ENCODE measurements around the gene ITGB7.

The ITGB7 gene

DNA sequence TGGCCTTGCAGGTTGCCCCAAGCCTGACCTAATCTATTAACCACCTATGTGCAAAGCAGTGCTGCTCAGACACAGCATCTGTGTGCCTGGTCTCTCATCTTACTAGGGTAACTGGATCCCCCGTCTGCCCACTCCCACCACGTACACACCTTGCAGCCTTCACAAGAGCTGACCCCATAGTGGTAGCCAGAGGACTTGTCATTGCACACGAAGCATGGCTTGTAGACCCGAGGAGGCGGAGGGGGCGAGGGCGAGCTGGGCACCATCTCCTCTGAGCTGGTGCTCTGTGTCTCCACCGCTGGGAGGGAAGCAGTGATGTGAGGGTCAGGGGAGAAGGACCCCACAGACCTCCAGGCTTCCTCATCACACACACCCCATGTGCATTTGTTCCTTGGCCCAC is 8.4 kb upstream of the ITGB7 start:
- TF ChIP-seq FOXP2 (optimal IDR thresholded peaks at IDR 0.05; ENCODE audit: borderline replicate concordance, extremely low read depth, extremely low read length, insufficient read depth) (no peak), TAF1 (IDR thresholded peaks at IDR 0.05; ENCODE audit: borderline replicate concordance, insufficient read depth, low read length) (no peak), POLR2AphosphoS5 (IDR thresholded peaks at IDR 0.05; ENCODE audit: low read depth, low read length) (no peak), SIN3A (IDR thresholded peaks at IDR 0.05; ENCODE audit: borderline replicate concordance, insufficient read depth, low read length) (no peak)
- TF ChIP-seq, protein P1, sequence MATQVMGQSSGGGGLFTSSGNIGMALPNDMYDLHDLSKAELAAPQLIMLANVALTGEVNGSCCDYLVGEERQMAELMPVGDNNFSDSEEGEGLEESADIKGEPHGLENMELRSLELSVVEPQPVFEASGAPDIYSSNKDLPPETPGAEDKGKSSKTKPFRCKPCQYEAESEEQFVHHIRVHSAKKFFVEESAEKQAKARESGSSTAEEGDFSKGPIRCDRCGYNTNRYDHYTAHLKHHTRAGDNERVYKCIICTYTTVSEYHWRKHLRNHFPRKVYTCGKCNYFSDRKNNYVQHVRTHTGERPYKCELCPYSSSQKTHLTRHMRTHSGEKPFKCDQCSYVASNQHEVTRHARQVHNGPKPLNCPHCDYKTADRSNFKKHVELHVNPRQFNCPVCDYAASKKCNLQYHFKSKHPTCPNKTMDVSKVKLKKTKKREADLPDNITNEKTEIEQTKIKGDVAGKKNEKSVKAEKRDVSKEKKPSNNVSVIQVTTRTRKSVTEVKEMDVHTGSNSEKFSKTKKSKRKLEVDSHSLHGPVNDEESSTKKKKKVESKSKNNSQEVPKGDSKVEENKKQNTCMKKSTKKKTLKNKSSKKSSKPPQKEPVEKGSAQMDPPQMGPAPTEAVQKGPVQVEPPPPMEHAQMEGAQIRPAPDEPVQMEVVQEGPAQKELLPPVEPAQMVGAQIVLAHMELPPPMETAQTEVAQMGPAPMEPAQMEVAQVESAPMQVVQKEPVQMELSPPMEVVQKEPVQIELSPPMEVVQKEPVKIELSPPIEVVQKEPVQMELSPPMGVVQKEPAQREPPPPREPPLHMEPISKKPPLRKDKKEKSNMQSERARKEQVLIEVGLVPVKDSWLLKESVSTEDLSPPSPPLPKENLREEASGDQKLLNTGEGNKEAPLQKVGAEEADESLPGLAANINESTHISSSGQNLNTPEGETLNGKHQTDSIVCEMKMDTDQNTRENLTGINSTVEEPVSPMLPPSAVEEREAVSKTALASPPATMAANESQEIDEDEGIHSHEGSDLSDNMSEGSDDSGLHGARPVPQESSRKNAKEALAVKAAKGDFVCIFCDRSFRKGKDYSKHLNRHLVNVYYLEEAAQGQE (IDR thresholded peaks at IDR 0.05; ENCODE audit: insufficient read depth in 1 of 2, low read depth in 2 of 2, low read length in 2 of 2), result no peak

DNA sequence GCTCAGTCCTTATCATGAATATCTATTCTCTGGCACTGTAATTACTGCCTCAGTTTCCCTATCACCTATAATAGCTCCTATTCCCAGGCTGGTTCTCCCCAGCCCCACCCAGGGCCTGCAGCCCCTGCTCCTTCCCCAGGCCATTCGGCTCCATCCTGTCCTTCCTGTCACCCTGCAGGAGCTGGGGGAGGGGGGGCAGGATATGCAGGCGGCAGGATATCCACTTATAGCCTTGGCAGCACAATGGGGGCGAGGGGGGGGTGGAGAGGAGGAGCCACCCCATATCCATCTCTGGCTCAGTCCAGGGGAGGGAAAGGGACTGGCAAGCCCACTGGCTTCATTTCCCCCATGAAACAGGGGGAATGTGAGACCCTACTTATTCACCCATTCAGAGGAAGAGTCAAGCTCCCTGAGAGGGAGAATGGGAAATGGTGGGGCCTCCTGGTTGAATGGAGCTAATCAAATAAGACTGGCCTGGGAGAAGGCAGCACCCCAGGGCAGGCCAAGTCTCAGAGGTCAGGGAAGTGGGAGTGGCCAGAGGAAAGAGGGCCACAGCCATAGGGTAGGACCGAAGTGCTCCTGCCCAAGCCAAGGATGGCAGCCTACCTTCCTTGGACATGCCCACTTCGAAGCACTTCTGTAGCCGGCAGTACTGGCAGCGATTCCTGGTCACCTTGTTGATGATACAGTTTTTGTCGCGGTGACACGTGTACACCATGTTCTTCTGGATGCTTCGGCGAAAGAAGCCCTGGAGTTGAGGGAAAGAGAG is 7.8 kb upstream of the ITGB7 start:
- TF ChIP-seq, protein P1 (IDR thresholded peaks at IDR 0.05; ENCODE audit: insufficient read depth in 1 of 2, low read depth in 2 of 2, low read length in 2 of 2), result no peak
- TF ChIP-seq FOXP2 (optimal IDR thresholded peaks at IDR 0.05; ENCODE audit: borderline replicate concordance, extremely low read depth, extremely low read length, insufficient read depth) (no peak), POLR2AphosphoS5 (IDR thresholded peaks at IDR 0.05; ENCODE audit: low read depth, low read length) (no peak), TAF1 (IDR thresholded peaks at IDR 0.05; ENCODE audit: borderline replicate concordance, insufficient read depth, low read length) (no peak), SIN3A (IDR thresholded peaks at IDR 0.05; ENCODE audit: borderline replicate concordance, insufficient read depth, low read length) (no peak)

DNA sequence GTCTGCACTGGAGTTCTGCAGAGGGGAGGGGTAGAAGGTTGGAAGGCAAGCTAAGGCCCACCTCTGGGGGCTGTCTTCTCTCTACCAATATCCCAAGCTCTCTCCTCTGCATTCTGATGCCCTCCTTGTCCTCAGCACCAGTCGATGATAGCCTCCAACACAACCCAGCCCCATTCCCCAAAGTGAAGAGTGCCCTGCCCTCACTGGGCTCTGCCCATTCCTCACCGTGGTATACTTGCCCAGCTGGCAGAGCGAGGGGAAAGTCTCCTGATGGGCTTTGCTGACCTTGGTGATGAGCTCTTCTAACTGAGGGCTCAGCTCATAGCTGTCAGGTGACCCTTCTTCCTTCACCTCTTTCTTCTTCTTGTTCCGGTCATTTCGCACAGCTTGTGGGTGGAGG is 7.2 kb upstream of the ITGB7 start:
- no peak for TF ChIP-seq TAF1 (IDR thresholded peaks at IDR 0.05; ENCODE audit: borderline replicate concordance, insufficient read depth, low read length)
- TF ChIP-seq, protein P1 (IDR thresholded peaks at IDR 0.05; ENCODE audit: insufficient read depth in 1 of 2, low read depth in 2 of 2, low read length in 2 of 2), result no peak
- no peak for TF ChIP-seq FOXP2 (optimal IDR thresholded peaks at IDR 0.05; ENCODE audit: borderline replicate concordance, extremely low read depth, extremely low read length, insufficient read depth)
- no peak for TF ChIP-seq SIN3A (IDR thresholded peaks at IDR 0.05; ENCODE audit: borderline replicate concordance, insufficient read depth, low read length)
- no peak for TF ChIP-seq POLR2AphosphoS5 (IDR thresholded peaks at IDR 0.05; ENCODE audit: low read depth, low read length)

DNA sequence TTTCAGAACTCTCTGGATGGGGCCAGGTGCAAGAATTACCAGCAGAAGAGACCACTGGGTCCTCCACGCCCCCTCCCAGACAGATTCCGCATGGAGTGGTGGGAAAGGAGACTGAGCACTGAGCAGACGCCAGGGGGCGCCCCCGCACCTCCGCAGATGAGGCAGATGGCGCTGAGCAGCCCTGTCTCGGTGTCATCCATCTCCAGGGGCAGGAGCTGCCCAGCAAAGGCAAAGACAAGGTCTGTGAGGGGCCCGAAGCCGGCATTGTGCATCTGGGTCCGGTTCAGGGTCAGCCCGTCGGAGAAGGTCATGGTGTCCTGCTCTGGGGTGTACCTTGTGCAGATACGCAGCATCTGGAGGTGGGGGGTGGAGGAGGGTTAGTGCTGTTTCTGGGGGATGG is 6.3 kb upstream of the ITGB7 start:
- TF ChIP-seq FOXP2 (optimal IDR thresholded peaks at IDR 0.05; ENCODE audit: borderline replicate concordance, extremely low read depth, extremely low read length, insufficient read depth), result peak; percentile 38
- TF ChIP-seq, protein P1 (IDR thresholded peaks at IDR 0.05; ENCODE audit: insufficient read depth in 1 of 2, low read depth in 2 of 2, low read length in 2 of 2), result no peak

DNA sequence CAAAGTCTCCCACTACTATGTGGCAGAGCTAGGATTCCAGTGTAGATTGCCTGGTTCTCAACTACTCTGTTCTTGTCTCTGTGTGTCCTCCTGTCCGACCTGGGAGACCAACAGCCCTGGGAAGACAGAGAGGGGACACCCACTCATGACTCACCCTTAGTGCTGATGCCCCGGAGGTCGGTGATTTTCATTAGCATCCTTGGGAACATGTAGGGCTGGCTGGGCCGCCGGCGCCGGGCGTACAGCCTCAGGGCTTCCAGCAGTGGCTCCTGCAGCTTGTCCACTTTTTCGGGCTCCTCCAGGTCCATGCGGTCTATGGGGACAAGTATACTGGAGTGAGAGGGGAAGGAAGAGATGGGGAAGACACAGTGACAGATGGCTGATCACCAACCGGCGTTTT is 5.9 kb upstream of the ITGB7 start:
- TF ChIP-seq SIN3A (IDR thresholded peaks at IDR 0.05; ENCODE audit: borderline replicate concordance, insufficient read depth, low read length) (no peak), FOXP2 (optimal IDR thresholded peaks at IDR 0.05; ENCODE audit: borderline replicate concordance, extremely low read depth, extremely low read length, insufficient read depth) (no peak)

All from PFSK-1 (cell line).